ENCODE measurements around the gene FKBP7. TPM values are rescaled to one million over a fixed set of nuclear protein-coding genes. Genes with fewer than 3 reads are reported as not detected.

The FKBP7 gene
- total RNA-seq, 2 donors from 2014 or later: 2.4 to 3.5 TPM

GRCh38 chr2:178417916-178418315, 60.5 kb downstream of the FKBP7 start:
- no peak for DNase-seq
- intact Hi-C loops (cut with DNase I, micrococcal nuclease): no loop called here
- no peak for ATAC-seq

DNA sequence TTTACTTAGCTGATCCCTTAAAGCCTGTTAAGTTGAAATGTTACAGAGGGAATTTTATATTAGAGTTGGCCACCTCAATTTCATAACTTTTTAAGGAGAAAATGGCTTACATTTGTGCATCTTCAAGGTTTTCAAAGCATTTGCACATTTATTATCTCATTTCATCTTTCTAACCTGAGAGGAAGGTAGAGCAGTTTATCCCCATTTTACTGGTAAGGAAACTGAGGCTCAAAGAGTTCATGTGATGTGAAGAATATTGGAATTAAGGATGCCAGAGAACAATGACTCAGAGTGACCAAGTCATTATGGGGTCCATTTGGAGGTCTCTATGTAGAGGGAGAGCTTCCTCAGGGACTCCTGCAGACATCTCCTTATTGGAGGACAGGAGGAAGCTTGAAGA, 62.4 kb downstream of the FKBP7 start:
- ATAC-seq (no peak), DNase-seq (no peak)
- intact Hi-C loops (cut with DNase I, micrococcal nuclease): no loop called here

DNA sequence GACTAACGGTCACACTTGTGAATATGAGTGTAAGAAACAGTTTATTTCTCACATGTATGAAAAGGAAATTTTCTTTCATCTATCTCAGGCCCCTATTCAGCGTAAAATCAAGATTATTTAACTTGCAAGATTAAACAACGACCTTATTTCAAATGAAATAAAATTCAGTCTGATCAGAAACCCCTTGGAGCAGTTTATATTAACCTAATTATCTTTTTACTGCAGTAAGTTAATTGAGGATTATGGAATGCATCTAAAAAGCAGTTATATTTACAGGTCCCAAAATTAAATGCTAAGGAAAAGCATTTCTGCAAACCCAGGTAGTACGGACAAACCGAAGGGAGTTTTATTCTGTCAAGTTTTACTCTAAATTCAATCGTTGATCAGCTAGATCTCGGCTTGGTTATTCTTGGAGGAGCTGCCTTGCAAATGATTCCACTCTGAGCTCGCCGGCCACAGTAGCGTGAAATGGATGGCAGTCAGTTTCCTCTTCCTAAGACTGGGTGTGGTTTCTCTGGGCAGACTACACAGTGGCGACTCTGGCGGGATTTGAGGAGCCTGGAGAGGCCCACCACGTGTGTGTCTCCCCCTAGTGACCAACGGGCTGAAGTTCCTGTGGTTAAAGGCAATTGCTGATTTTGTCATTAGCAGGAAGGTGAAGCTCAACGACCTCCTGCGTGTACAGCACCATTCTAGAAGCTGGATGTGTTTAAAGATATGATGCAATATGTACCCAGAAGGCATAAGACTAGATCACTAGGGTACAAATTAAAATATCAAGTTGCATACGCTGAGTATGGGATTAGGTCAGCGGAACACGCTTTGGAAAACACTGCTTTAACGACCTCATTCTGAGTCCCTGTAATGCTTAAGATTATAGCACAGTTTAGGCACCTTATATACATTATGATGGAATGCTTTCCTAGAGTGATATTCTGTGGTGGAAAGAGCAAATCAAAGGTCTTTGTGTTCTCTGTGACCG, 63.8 kb downstream of the FKBP7 start:
- peak; percentile 87 to 91 for DNase-seq
- intact Hi-C loops (cut with DNase I, micrococcal nuclease): no loop called here
- ATAC-seq: peak; percentile 96

Other genes with a start within 250 kb of the FKBP7 start
- 10 to 100 TPM; 31.1 to 31.4 TPM for gene PRKRA, start 27.4 kb downstream of the FKBP7 start, total RNA-seq
- 1 to 10 TPM; 1.1 TPM for gene PJVK, start 27.2 kb downstream of the FKBP7 start, total RNA-seq
- 10 to 100 TPM; 17.7 to 31.9 TPM for gene PLEKHA3, start 1.9 kb upstream of the FKBP7 start, total RNA-seq

All from left colon (tissue), 2 donors.